ENCODE results near the gene TAF10. TPM values are rescaled to one million over a fixed set of nuclear protein-coding genes. Genes with fewer than 3 reads are reported as not detected.

TAF10 gene
- total and polyA plus RNA-seq, 8 donors = 44.6 to 127 (median 61.4) TPM

DNA sequence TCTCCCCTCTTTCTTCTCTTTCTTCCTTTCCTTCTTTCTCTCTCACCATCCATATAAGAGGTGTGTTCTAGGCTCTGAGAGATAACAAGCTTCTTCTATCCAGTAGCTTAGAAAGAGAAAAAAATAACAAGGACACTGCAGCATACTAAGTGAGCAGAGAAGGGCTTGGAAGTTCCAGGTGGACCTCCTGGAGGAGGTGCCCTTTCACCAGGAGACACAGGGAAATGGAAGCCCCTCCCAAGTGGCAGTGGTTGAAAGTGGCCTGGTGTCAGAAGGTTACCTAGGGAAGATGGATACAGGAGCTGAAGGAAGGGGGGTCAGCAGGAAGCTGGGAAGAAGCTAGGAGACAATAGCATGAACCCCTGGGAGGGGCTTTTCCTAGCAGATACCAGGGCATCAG lies 38.1 kb upstream of the TAF10 start:
- H3K4me3 ChIP-seq = no peak overlapping the region
- TF ChIP-seq, protein P1, sequence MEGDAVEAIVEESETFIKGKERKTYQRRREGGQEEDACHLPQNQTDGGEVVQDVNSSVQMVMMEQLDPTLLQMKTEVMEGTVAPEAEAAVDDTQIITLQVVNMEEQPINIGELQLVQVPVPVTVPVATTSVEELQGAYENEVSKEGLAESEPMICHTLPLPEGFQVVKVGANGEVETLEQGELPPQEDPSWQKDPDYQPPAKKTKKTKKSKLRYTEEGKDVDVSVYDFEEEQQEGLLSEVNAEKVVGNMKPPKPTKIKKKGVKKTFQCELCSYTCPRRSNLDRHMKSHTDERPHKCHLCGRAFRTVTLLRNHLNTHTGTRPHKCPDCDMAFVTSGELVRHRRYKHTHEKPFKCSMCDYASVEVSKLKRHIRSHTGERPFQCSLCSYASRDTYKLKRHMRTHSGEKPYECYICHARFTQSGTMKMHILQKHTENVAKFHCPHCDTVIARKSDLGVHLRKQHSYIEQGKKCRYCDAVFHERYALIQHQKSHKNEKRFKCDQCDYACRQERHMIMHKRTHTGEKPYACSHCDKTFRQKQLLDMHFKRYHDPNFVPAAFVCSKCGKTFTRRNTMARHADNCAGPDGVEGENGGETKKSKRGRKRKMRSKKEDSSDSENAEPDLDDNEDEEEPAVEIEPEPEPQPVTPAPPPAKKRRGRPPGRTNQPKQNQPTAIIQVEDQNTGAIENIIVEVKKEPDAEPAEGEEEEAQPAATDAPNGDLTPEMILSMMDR (IDR thresholded peaks at IDR 0.05) = no peak
- peaks cover 0 to 17% of the 10 kb centered on the region in 2 donors for H3K27me3 ChIP-seq
- no peak for ATAC-seq
- DNase-seq = no peak
- peaks cover 21 to 50% of the 10 kb centered on the region in 2 donors for H3K4me1 ChIP-seq
- H3K27ac ChIP-seq = no peak overlapping the region
- H3K36me3 ChIP-seq = no peaks in the 10 kb centered on the region
- intact Hi-C loops (cut with DNase I) = no loop called here
- no peaks in the 10 kb centered on the region for H3K9me3 ChIP-seq

DNA sequence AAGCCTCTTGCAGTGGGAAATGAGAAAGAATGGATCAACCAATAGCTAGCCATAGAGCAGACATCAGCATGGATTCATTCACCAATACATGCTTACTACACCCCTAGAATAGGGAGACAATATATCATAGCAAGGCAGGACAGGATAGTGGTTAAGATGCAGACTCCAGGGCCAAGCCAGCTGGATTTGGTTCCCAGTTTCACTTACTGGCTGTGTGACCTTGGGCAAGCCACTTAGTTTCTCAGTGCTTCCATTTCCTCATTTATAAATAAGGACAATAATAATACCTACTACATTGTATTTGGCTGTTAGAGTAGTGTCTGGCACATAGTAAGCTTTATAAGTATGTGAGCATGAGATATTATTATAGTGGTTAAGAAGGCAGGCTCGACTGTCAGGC lies 36.5 kb upstream of the TAF10 start:
- no peaks in the 10 kb centered on the region for H3K36me3 ChIP-seq
- peaks cover 0 to 9% of the 10 kb centered on the region in 2 donors for H3K27me3 ChIP-seq
- TF ChIP-seq, protein P1 (IDR thresholded peaks at IDR 0.05) = no peak
- no peaks in the 10 kb centered on the region for H3K9me3 ChIP-seq
- H3K4me3 ChIP-seq = no peak overlapping the region
- peak; percentile 20 for ATAC-seq
- intact Hi-C loops (cut with DNase I) = no loop called here
- H3K27ac ChIP-seq = no peak overlapping the region
- no peak for DNase-seq
- peaks cover 21 to 51% of the 10 kb centered on the region in 2 donors for H3K4me1 ChIP-seq

DNA sequence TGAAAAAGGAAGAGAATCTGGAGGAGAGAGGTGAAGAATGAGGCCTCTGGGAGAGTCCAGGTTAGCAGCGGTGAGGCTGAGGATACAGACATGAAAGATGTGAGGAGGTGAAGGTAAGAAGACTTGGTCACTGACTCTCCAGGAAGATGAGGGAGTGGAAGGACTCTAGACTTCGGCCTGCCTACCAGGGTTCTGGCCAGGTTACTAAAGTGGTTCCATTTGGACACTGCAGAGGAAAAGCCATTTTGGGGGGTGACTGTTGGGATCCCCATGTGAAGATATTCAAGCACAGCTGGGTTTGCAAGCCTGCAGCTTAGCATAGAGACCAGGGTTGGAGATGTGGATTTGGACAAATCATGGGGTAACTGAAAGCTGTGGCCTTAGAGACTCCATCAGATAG lies 35.8 kb upstream of the TAF10 start:
- H3K4me1 ChIP-seq = peaks cover 21 to 51% of the 10 kb centered on the region in 2 donors
- H3K36me3 ChIP-seq = no peaks in the 10 kb centered on the region
- peak overlapping the region; percentile 58 to 81 for H3K27ac ChIP-seq
- DNase-seq (no peak), ATAC-seq (no peak)
- H3K9me3 ChIP-seq = no peaks in the 10 kb centered on the region
- intact Hi-C loops (cut with DNase I) = no loop called here
- peaks cover 0 to 9% of the 10 kb centered on the region in 2 donors for H3K27me3 ChIP-seq
- H3K4me3 ChIP-seq = no peak overlapping the region
- TF ChIP-seq, protein P1 (IDR thresholded peaks at IDR 0.05) = no peak

DNA sequence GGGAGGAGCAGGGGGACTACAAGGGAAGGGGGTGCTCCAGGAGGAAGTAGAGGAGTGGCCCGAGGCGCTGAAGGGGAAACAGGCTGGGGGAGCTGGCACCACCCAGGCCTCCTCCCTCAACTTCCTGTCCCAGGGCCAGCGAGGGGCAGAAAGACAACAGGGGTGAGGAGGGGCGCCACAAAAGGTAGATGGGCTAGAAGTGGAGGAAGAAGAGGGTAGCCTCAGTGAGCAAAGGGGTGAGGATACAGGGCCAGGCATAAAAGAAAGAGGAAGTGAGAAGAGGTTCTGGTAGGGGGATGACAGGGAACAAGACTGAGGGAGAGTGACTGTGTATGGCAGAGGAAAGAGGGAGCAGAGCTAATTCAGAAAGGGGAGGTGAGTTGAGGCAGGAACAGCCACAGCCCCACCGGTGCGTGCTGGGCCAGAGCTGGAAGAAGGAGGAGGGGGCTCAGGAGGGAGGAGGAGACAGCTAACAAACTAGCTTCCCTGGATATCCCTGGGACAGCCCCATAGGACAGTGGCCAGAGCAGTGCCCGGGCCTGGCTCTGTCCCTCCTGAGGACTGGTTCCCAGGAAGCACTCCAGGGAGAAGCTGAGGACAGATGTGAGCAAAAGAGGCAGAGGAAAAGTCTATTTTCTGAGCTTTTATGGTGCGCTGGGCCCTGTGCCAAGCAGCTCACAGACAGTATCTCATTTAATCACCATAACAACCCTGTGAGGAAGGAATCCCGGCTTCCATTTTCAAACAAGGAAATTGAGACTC lies 35.1 kb upstream of the TAF10 start:
- TF ChIP-seq, protein P1 (IDR thresholded peaks at IDR 0.05) = no peak
- ATAC-seq (peak; percentile 58), DNase-seq (peak in 1 of 4 donors; percentile 82)
- no peaks in the 10 kb centered on the region for H3K9me3 ChIP-seq
- peaks cover 21 to 43% of the 10 kb centered on the region in 2 donors for H3K4me1 ChIP-seq
- intact Hi-C loops (cut with DNase I) = no loop called here
- H3K27me3 ChIP-seq = peaks cover 0 to 9% of the 10 kb centered on the region in 2 donors
- no peak overlapping the region for H3K4me3 ChIP-seq
- H3K27ac ChIP-seq = peak overlapping the region; percentile 58 to 81
- H3K36me3 ChIP-seq = no peaks in the 10 kb centered on the region

DNA sequence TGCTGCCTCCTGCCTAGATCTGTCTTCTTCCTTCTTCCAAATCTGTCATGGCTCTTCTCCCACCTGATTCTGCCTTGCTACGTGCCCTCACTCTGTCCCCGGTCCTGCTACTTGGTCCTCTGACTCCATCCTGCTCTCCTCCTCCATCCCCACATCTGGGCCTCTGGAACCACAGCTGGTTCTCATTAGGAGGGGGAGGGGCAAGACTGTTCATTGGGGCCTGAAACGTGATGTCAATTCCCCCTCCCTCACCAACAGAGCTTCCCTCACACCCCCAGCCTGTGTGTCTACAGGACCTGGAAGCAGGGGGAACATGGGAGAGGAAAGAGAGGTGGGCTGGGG lies 34.5 kb upstream of the TAF10 start:
- H3K4me1 ChIP-seq = peaks cover 21 to 42% of the 10 kb centered on the region in 2 donors
- no peaks in the 10 kb centered on the region for H3K36me3 ChIP-seq
- peak overlapping the region; percentile 58 to 81 for H3K27ac ChIP-seq
- TF ChIP-seq, protein P1 (IDR thresholded peaks at IDR 0.05) = no peak
- H3K4me3 ChIP-seq = no peak overlapping the region
- intact Hi-C loops (cut with DNase I) = no loop called here
- H3K9me3 ChIP-seq = no peaks in the 10 kb centered on the region
- peaks cover 0 to 5% of the 10 kb centered on the region in 2 donors for H3K27me3 ChIP-seq
- DNase-seq (peak in 1 of 4 donors; percentile 54), ATAC-seq (peak; percentile 30)

All from left lung (tissue), 10 donors.